HG03354 (cell line): Measurements from ENCODE around the gene MSH2.
A peak's percentile ranks its signal among the peaks of the same experiment; 100 is the strongest.

Source experiments
- ATAC-seq: cut with Tn5 transposase; IDR thresholded peaks from one replicate; pipeline ENCODE4 v1.9.1; 2021; ENCODE audit warnings: mild to moderate bottlenecking; ENCODE audit not compliant: unreplicated experiment, poor library complexity, severe bottlenecking

MSH2 gene

DNA sequence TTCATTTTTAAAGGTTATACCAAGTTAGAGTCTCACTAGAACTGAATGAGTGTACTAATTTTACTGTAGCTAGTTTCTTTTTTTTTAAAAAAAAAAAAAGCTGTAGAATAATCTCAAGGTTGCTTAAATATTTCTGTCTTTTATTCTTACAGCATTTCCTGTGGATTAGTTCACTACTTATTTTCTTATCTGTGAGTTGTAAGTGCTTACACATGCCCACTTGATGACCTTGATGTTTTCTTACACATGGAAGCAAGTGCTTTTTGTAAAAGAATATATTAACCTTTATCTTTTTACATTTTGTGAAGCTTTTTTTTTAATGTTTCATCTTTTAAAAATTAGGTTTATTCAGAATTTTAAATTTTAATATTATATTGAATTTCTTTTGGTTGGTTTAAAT lies 57.8 kb downstream of the MSH2 start:
- ATAC-seq = no peak

DNA sequence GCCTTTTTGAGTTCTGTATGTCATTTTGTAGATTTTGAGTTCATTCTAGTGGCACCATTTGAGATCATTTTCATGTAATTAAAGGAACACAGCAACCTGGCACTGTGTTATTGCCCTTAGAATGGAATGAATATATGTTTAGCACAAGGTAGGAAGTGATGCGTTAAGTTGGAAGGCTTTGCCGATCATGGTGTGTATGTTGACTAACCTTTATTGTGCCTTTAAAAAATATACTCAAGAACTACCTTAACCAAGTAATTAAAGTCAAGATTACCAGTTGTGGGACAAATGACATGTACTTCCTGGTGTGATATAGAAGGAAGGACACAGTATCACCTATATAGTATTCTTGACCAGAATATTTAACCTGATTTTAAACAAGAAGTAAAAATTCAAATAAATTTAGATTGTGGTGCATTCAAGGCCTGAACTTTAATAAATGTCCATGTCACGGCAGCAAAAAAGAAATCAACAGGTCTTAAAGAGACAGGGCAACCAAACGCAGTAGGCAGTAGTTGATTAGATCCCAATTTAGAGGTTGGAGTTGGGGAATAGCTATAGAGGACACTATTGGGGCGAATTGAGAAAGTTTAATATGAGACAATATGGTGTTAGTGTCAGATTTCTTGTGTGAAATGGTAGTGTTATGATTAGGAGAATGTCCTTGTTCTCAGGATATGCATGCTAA lies 68.6 kb downstream of the MSH2 start:
- no peak for ATAC-seq

GRCh38 chr2:47479863-47480262 lies 76.9 kb downstream of the MSH2 start:
- ATAC-seq = no peak

GRCh38 chr2:47483191-47483590 lies 80.2 kb downstream of the MSH2 start:
- ATAC-seq = no peak

DNA sequence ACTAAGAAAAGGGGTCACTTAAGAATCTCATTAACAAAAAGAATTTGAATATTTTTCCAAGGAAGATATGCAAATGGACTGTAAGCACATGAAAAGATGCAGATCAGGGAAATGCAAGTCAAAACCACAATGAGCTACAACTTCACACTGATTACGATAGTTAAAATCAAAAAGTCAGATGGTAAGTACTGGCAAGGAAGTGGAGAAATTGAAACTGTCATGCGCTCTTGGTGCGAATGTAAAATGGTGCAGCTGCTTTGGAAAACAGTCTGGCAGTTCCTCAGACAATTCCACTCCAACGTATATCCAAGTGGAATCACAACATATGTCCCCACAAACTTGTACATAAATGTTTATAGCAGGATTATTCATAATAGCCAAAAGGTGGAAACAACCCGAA lies 81.4 kb downstream of the MSH2 start:
- no peak for ATAC-seq

- ATAC-seq = no peak
These were observed 82.2 kb downstream of the MSH2 start for GRCh38 chr2:47485177-47485576.

DNA sequence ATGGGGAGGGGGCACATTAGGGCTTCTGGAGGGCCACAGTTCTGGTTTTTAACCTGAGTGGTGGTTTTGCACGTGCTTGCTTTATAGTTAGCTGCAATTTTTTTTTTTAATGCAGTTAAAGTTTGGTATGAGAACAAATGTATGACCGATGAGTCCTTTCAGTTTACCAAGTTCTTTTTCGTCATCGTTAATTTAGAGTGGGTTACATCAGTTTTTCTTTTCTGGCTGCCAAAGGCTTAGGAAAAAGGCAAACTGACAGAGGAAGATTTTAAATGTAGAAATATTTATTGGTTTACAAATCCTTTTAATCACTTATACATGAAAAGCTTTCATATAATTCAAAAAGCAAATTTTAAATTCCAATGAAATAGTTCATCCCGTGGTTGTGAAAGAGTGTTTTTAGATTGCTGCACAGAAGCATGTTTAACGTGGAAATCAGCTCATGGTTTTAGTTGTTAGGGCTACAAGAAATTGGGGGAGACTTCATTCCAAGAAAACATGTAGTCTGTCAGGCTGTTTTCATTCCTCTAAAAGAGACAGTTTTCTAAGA lies 82.9 kb downstream of the MSH2 start:
- no peak for ATAC-seq

DNA sequence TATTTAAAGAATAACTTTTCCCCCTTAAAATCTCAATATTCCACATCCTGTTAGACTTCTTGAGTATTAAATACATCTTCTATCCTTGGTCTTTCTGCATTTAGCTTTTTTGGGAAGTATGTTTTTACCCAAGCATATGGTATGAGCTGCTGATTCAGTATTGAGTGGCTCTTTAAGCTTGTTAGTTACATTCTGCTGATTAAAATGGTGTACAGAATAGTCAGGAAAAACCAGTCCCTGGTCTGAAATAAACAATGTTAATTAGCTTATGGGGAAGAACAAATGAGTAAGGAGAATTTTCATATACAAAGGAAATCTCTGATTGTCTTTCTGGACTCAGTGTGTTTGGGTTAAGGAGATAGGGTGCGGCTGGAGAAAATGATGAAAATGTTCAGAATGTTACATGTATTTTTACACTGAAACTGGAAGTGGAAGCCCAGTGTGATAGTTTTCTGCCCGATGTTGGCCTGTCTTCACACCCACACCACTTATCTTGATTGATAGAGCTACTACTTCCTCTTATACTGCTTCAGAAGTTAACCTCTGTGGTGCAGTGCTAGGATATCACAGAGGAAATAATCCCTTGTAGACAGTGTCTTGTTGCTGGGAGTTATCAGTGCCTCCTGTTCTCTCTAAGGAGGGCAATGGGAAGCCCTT lies 84.0 kb downstream of the MSH2 start:
- no peak for ATAC-seq

- ATAC-seq = no peak
These were observed 84.5 kb downstream of the MSH2 start for GRCh38 chr2:47487498-47487875.

GRCh38 chr2:47488870-47489584 lies 86.1 kb downstream of the MSH2 start:
- no peak for ATAC-seq

GRCh38 chr2:47490406-47490805 lies 87.5 kb downstream of the MSH2 start:
- no peak for ATAC-seq

DNA sequence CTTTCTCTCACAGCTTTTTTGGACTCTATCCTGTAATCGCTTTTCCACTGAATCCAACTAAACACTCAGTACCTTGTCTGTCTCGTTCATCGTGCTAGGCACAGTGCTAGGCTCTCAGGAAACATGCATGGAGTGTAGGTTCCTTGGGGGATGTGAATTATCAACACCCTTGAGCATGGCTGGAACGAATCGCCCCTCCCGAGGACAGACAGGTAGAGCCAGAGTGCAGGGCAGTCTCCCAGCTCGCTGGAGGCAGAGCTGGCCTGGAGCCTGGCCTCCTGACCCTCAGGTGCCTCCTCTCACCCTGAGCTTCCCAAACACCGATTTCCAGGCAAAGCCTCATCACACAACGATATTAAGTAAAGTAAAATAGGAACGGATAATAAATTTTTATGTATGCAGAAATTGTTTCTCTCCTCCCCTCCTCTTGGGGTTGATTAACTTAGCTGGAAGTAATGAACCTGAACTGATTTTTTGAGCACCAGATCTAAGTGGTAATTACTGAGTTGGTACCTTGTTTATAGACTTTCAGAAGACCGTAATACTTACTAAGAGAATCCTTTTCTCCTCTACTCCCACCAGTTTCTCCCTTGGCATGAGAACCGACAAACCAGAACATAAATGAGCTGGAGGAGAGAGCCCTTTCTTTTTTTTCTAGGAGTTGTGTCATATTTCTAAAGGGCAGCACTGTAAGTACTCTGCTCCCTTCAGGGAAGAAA lies 90.5 kb downstream of the MSH2 start:
- no peak for ATAC-seq

DNA sequence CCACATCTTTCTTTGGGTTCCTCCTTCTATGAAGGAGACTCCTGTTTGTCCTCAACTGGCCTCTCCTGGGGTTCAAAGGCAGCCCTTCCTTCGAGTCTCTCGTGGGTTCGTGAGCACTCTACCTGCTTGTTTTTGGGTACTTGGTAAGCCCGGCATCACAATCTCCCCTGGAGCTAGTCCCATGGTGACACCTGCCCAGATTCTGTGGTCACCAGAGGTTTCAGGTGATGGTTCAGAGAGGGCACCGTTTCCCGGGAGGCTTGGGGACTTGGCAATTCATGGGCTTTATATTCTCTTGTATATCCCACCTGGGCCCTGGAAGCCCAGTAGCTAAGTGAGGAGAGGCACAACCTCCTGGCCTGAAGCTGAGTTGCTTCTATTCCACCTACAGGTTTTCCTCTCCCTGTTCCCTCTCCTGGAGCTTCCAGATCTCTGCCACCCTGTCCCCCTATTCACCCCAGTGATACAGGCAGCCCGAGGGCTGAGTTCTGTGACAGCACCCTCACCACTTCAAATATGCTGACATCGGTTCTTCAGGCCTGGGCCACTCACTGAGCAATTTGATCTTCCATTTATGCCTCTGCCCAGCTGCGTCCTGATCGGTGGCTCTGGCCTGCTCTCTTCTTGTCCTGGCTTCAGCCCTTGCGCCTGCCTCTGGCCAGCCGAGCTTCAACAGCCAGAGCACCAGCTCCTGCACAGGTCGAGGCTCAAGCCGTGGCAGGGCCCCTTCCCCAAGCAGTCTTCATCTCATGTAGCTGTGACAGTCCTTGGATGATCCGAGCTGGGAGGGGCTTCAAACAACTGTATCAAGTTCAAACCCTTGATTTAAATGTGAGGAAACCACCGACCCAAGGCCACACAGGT lies 91.5 kb downstream of the MSH2 start:
- no peak for ATAC-seq

DNA sequence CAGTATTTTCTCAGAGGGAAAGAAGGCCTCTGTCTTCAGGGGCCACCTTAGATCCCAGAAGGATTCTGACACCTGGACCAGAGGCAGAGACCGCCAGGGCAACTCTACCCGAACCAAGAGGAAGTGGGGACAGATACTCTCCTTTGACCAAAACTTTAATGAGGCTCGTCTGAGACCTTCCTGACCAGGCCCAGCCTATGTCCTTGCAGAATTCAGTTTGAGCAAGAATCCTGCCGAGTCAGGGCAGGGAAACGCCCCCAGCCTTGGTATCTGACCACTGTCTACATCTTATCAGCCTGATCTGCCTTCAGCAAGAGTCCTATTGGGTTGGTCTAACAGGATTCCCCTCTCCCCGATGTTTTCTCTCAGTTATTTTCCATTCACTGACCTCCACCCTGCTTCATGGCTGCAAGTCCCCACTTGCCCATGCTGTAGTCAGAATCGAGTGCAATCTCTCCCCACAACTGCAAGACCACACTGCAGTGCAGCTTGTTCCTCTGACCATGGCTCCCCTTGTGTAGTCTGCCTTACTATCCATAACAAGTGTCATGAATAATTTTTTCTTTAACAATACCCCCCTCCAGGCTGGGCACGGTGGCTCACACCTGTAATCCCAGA lies 95.0 kb downstream of the MSH2 start:
- ATAC-seq = no peak

DNA sequence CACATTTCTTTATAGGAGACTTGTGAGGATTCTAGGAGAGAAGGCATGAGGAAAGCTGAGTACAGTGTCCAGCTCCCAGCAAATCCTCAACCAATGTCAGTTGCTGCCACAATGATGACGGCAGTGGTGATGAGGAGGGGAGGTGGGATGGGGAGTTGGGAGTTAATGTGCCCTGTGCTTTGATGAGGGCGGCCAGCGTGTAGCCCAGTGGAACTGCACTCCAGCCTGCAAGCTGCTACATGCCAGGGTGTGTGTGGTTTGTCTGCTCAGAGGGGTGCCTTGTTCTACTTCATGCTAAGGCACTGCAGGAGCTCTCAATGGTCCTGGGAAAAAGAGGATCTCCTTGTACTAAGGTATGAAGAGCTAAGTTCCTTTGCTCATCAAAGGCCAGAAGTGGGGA lies 96.1 kb downstream of the MSH2 start:
- no peak for ATAC-seq

GRCh38 chr2:47499621-47500309 lies 96.8 kb downstream of the MSH2 start:
- no peak for ATAC-seq

- ATAC-seq = no peak
These were observed 98.6 kb downstream of the MSH2 start for GRCh38 chr2:47501374-47502200.

DNA sequence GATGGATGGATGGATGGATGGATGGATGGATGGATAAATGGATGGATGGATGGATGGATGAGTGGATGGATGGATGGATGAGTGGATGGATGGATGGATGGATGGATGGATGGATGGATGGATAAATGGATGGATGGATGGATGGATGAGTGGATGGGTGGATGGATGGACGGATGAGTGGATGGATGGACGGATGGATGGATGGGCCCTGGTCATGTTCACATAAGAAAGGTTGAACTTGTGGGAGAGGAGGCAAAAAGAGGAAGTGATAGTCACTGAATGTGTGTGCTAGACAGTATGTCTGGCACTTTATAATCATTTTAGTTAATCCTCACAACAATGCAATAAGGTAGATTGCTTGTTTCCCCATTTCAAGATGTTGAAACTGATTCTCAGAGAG lies 99.5 kb downstream of the MSH2 start:
- ATAC-seq = peak; percentile 81
